Urothelium cell line (cell line): ENCODE results near the gene GRAMD1A.

ENCODE experiments used
- DNase-seq: peaks from one replicate; pipeline ENCODE4 v3.0.0; 2011; ENCODE audit warnings: low spot score, mixed read lengths
- FAIRE-seq: peaks from 2 replicates; lab custom pipeline; 2011; peaks lifted over from hg19 to GRCh38; lab: Jason Lieb, UNC

The GRAMD1A gene

DNA sequence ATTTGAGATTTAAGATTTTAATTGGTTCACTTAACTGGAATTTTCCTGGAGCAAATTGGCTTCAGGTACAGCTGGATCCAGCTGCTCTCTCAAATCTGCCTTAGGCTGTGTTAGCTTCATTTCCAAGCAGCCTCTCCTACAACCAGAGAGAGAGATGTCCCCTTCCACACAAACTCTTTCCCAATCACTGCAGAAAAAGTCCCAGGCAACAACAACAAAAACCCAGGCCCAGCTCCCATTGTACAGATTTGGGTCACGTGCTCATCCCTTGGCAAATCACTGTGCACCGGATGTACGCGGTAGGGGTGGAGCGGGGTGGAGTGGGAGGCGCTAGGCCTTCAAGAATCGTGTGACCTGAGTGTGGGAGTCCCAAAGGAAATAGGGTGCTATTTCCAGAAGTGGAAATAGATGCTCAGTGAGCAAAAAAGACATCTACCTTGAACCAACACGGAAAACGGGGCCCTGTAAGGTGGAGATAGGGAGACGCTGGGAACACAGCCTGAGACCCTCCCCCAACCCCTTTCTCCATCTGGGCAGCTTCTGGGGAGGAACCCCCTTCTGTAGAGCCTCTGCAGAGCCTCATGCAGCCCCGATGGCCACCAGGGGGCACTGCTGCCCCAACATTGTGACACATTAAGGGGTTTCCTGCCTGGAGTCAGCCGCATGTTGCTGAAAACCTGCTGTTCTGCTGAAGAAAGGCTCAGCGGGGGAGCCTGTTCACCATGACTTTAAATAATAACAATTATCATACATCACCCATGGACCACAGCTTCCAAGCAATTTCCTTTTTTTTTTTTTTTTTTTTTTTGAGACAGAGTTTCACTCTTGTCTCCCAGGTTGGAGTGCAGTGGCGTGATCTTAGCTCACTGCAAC lies 66.8 kb downstream of the GRAMD1A start:
- FAIRE-seq = no peak
- peak; percentile 73 for DNase-seq

DNA sequence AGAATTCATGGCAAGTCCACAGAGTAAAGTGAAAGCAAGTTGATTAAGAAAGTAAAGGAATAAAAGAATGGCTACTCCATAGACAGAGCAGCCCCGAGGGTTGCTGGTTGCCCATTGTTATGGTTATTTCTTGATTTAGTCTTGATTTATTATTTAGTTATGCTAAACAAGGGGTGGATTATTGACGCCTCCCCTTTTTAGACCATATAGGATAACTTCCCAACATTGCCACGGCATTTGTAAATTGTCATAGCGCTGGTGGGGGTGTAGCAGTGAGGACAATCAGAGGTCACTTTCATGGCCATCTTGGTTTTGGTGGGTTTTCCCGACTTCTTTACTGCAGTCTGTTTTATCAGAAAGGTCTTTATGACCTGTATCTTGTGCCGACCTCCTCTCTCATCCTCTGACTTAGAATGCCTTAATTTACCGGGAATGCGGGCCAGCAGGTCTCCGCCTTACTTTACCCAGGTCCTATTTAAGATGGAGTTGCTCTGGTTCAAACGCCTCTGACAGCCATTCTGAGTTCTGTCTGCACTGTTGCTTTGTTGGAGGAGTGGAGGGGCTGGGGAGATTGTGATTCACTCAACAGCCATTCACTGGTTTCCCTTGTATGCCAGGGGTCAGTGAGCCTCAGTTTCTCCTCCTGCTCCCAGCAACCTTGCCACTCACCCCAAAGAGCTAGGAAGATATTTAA lies 69.0 kb downstream of the GRAMD1A start:
- FAIRE-seq (no peak), DNase-seq (no peak)

- DNase-seq (no peak), FAIRE-seq (no peak)
Observed at GRCh38 chr19:35069696-35070095, 69.6 kb downstream of the GRAMD1A start.

DNA sequence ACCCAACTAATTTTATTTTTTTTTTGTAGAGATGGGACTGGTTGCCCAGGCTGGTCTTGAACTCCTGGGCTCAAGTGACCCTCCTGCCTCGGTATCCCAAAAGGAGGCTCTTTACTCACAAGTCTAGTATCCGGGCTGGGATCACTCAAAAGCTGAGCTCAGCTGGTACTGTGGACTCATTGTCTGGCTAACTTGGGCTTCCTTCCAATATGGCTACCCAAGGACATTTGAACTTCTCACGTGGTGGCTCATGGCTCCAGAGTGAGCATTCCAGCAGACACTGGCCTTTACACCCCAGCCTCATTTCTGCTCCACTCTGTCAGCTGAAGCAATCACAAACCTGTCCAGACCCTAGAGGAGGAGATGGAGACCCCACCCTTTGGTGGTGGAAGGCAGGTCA lies 70.3 kb downstream of the GRAMD1A start:
- no peak for FAIRE-seq
- DNase-seq = no peak

DNA sequence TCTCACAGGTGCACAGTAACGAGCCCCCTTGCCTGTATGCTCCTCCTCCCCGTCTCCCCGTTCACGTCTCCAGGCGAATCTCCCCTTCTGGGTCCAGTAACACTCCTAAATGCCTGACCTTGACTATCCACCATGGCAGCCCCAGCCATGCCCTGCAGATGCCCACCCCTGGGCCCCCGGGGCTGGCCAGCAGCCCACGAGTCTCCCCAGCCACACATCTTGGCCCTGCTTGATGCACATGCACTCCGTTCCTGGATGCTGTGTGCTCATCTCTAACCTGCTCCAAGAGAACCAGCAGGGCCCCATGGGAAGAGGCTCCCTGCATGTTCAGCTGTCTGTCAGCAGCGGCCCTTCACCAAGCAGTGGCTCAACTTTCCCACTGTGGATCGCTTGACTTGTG lies 73.4 kb downstream of the GRAMD1A start:
- FAIRE-seq (no peak), DNase-seq (no peak)

- no peak for FAIRE-seq
Observed at GRCh38 chr19:35073941-35074340, 73.8 kb downstream of the GRAMD1A start.

GRCh38 chr19:35074426-35075201 lies 74.5 kb downstream of the GRAMD1A start:
- DNase-seq = no peak
- FAIRE-seq = no peak

More at GRCh38 chr19:35073941-35074340, 73.8 kb downstream of the GRAMD1A start:
- no peak for DNase-seq

DNA sequence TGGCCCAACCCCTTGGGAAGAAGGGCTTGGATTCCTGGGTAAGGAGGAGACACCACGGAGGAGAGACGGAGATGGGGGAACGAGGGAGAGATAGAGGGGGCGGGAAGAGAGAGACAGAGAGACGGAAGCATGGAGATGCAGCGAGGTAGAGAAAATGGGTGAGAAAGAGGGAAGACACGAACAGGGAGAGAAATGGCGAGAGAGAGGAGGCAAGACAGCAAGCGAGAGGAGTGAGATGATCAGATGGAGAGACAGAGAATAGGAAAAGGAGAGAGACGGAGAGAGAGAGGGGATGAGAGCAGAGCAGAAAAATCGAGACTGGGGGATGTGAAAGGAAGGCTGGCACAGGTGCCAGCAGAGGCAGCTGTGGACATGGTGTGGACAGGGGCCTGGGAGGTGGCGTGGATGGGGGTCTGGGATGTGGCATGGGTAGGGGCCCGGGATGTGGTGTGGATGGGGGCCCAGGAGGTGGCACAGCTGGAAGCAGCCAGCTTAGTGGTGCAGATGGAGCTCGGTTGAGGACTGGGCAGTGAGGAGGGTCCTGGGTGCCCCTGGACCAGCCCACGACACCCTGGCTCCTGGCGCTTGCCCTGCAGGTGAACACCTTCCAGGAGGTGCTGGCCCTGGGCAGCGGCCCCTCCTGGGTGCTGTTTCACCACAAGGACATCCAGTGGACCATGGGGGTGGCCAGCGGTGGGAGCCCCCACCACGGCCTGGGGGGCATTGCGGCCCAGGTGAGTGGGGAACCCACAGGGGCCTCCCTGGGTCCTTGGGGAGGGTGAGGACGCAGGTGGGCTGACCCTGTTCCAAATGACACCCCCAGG lies 75.3 kb downstream of the GRAMD1A start:
- DNase-seq (no peak), FAIRE-seq (no peak)

DNA sequence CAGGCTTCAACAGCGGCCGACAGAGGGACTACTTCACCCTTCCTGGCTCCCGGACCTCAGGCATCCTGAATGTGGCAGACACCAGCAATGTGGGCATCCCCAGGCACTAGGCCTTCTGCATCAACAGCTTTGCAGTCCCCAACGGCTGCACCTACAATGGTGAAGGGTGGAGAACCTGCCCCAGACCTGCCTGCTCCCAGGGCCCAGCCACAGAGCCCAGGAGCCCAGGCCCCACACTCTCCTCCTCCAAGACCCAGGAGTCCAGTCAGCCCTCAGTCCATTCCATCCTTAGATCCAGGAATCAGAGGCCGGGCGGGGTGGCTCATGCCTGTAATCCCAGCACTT lies 75.9 kb downstream of the GRAMD1A start:
- DNase-seq (no peak), FAIRE-seq (no peak)
